ENCODE measurements around the gene HSD11B1L.

HSD11B1L gene
- 1.1 to 2.3 (median 1.9) reads per million in 3 experiments for total RNA-seq

- peak; percentile 99 for DNase-seq
Observed at GRCh38 chr19:5680437-5681368, at the start of gene HSD11B1L, which contains the start of gene MICOS13. HSD11B1L (plus strand) TSS chr19:5681027; CDS start chr19:5684833, 3,806 bp downstream. MICOS13 (minus strand) TSS chr19:5680516; CDS start chr19:5680486, 30 bp downstream.

GRCh38 chr19:5631567-5632240 lies 49.1 kb upstream of the HSD11B1L start:
- DNase-seq = no peak

GRCh38 chr19:5632241-5632612 lies 48.6 kb upstream of the HSD11B1L start:
- no peak for DNase-seq

- DNase-seq = no peak
Observed at GRCh38 chr19:5632657-5633056, 48.2 kb upstream of the HSD11B1L start.

GRCh38 chr19:5635427-5635826 lies 45.4 kb upstream of the HSD11B1L start:
- DNase-seq = no peak

GRCh38 chr19:5637971-5638370 lies 42.9 kb upstream of the HSD11B1L start:
- no peak for DNase-seq

GRCh38 chr19:5641171-5641570 lies 39.7 kb upstream of the HSD11B1L start:
- DNase-seq = no peak

GRCh38 chr19:5642204-5642603 lies 38.6 kb upstream of the HSD11B1L start:
- no peak for DNase-seq

- DNase-seq = no peak
Observed at GRCh38 chr19:5643060-5643459, 37.8 kb upstream of the HSD11B1L start.

GRCh38 chr19:5644037-5644436 lies 36.8 kb upstream of the HSD11B1L start:
- no peak for DNase-seq

GRCh38 chr19:5645409-5645808 lies 35.4 kb upstream of the HSD11B1L start:
- no peak for DNase-seq

- no peak for DNase-seq
Observed at GRCh38 chr19:5646703-5647102, 34.1 kb upstream of the HSD11B1L start.

GRCh38 chr19:5648464-5648863 lies 32.4 kb upstream of the HSD11B1L start:
- no peak for DNase-seq

- DNase-seq = no peak
Observed at GRCh38 chr19:5651361-5651760, 29.5 kb upstream of the HSD11B1L start.

GRCh38 chr19:5652261-5652660 lies 28.6 kb upstream of the HSD11B1L start:
- DNase-seq = no peak

GRCh38 chr19:5654931-5655330 lies 25.9 kb upstream of the HSD11B1L start:
- DNase-seq = no peak

- no peak for DNase-seq
Observed at GRCh38 chr19:5655412-5655811, 25.4 kb upstream of the HSD11B1L start.

- DNase-seq = no peak
Observed at GRCh38 chr19:5661483-5661882, 19.3 kb upstream of the HSD11B1L start.

GRCh38 chr19:5663904-5664303 lies 16.9 kb upstream of the HSD11B1L start:
- no peak for DNase-seq

GRCh38 chr19:5664515-5664914 lies 16.3 kb upstream of the HSD11B1L start:
- no peak for DNase-seq

- no peak for DNase-seq
Observed at GRCh38 chr19:5665781-5666513, 14.9 kb upstream of the HSD11B1L start.

- DNase-seq = no peak
Observed at GRCh38 chr19:5666921-5667610, 13.8 kb upstream of the HSD11B1L start.
